Sigmoid colon (tissue), 7 donors: ENCODE results near the gene C6orf132. TPM values are rescaled to one million over a fixed set of nuclear protein-coding genes. Genes with fewer than 3 reads are reported as not detected.

ENCODE experiments used
- DNase-seq: peaks from one replicate; pipeline ENCODE4 v3.0.0-alpha.2; 2019
- H3K27ac ChIP-seq, 4 donors: fragments of 200-600 bp; sonication (generic); one replicate each; pipeline ENCODE4 v1.5.1; 2016 to 2019; ENCODE audit warnings: mild to moderate bottlenecking in 1 of 4
- H3K27me3 ChIP-seq, 3 donors: fragments of 200-600 bp; sonication (generic); one replicate each; pipeline ENCODE4 v1.5.1; 2019; ENCODE audit warnings: mild to moderate bottlenecking in 1 of 3
- H3K36me3 ChIP-seq, 4 donors: fragments of 200-600 bp; sonication (generic); one replicate each; pipeline ENCODE4 v1.5.1; 2016 to 2019
- H3K4me1 ChIP-seq, 4 donors: fragments of 200-600 bp; sonication (generic); one replicate each; pipeline ENCODE4 v1.5.1; 2017 to 2019
- H3K4me3 ChIP-seq, 4 donors: fragments of 200-600 bp; sonication (generic); one replicate each; pipeline ENCODE4 v1.5.1; 2017 to 2019; ENCODE audit warnings: mild to moderate bottlenecking in 2 of 4, moderate library complexity in 1 of 4
- H3K9me3 ChIP-seq, 4 donors: fragments of 200-600 bp in 3 of 4; sonication (generic) in 3 of 4; one replicate each; pipeline versions ENCODE4 v1.5.1 to v1.6.1; 2013 to 2019
- EP300 ChIP-seq, 4 donors: sonication (generic); formaldehyde crosslinking; IDR thresholded peaks; one replicate each; pipeline ENCODE4 v1.6.1; 2017; ENCODE audit warnings: antibody characterized with exemption in 4 of 4
- POLR2A ChIP-seq, 2 donors: fragments of 450-650 bp; IDR thresholded peaks; one replicate each; pipeline ENCODE4 v1.6.1; 2016; ENCODE audit warnings: antibody characterized with exemption in 2 of 2, mild to moderate bottlenecking in 2 of 2, moderate library complexity in 2 of 2
- POLR2AphosphoS5 ChIP-seq, 4 donors: sonication (generic); formaldehyde crosslinking; IDR thresholded peaks; one replicate each; pipeline ENCODE4 v1.6.1; 2017; ENCODE audit warnings: antibody characterized with exemption in 4 of 4
- WGBS, 2 donors: extraction: QIAGEN DNeasy Blood & Tissue Kit; methylation state at CpG; one replicate each; pipeline ENCODE4 v1.1.7; 2013; 5-methylcytosine and 5-hydroxymethylcytosine counted together
- intact Hi-C: fragments of 100-400 bp; cut with DNase I; formaldehyde crosslinking; loops from one replicate; pipeline ENCODE4 v1.15.1; 2023
- polyA plus RNA-seq, 3 donors: library from polyadenylated mRNA; stranded (reverse); fragments of 200-250 nt; gene quantifications; one replicate each; pipeline ENCODE4 v1.2.3, GENCODE V29; 2013
- total RNA-seq, 4 donors: library from RNA; depleted of rRNA; stranded (reverse); fragments of >200 nt; gene quantifications; one replicate each; pipeline ENCODE4 v1.1.0, GENCODE V29; 2016
- TF ChIP-seq, protein P1 (sequence below), 4 experiments: fragments of 450-650 bp in 3 of 4; fragments of 200-600 bp in 1 of 4; IDR thresholded peaks; one replicate each; pipeline ENCODE4 v1.5.1; 2016 to 2019; ENCODE audit warnings: antibody characterized with exemption in 4 of 4, mild to moderate bottlenecking in 3 of 4, moderate library complexity in 2 of 4
- donor health status: healthy with polysubstance abuse.
- donor health status: Bipolar disorder and iron deficiency.
- donor health status: healthy.

The C6orf132 gene
- total and polyA plus RNA-seq, 7 donors, result 0.33 to 91.3 (median 20.9) TPM; not detected in 1

DNA sequence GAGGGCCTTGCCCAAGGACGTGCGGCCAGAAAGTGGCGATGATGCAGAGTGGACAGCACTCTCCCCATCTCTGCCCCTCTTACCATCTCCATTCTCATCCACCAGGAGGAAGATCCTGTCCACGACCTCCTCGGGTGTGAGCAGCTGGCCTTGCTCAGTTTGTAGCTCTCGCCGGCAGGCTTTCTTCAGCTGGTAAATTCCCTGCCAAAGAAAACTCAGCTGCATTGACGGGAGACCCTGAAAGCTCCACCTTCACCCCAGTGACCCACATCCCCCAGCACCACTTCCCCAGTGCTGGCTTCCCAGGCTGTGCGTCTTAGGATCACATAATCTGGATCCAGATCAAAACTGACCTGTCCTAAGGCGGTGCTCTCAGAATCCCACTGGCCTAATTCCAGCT is 43.2 kb upstream of the C6orf132 start:
- H3K4me1 ChIP-seq, result no peaks in the 10 kb centered on the region
- intact Hi-C loops, result no loop called here
- DNase-seq, result no peak
- H3K27ac ChIP-seq, result no peak overlapping the region
- TF ChIP-seq EP300 (IDR thresholded peaks at IDR 0.05) (no peak), POLR2AphosphoS5 (IDR thresholded peaks at IDR 0.05) (peak in 1 of 4 donors; percentile 15)
- no peaks in the 10 kb centered on the region for H3K36me3 ChIP-seq
- H3K27me3 ChIP-seq, result no peaks in the 10 kb centered on the region
- no peak overlapping the region for H3K4me3 ChIP-seq
- H3K9me3 ChIP-seq, result no peaks in the 10 kb centered on the region
- whole genome bisulfite sequencing, 2 donors, result 79 to 81% methylated on average over 10 of the region's 10 CpGs

DNA sequence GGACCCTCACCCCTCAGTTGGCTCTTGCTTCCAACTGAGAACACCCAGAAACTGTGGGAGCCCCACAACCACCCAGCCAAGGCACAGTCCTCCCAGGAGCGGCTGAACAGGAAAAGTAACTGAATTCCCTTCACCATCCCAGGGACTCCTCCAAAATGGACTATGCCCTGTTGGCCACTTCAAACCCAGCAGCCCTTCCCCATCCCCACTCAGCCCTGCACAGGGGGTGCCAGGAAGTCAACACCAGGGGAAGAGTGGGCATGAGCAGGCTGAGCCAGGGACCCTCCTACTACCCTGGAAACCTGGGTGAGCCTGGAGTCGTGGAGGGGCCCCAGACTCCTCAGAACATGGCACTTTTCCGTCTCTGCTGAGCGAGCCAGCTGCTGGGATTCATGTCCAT is 42.1 kb upstream of the C6orf132 start:
- DNase-seq, result no peak
- intact Hi-C loops, result no loop called here
- TF ChIP-seq EP300 (IDR thresholded peaks at IDR 0.05) (no peak), POLR2AphosphoS5 (IDR thresholded peaks at IDR 0.05) (no peak), POLR2A (IDR thresholded peaks at IDR 0.05) (no peak)
- TF ChIP-seq, protein P1, sequence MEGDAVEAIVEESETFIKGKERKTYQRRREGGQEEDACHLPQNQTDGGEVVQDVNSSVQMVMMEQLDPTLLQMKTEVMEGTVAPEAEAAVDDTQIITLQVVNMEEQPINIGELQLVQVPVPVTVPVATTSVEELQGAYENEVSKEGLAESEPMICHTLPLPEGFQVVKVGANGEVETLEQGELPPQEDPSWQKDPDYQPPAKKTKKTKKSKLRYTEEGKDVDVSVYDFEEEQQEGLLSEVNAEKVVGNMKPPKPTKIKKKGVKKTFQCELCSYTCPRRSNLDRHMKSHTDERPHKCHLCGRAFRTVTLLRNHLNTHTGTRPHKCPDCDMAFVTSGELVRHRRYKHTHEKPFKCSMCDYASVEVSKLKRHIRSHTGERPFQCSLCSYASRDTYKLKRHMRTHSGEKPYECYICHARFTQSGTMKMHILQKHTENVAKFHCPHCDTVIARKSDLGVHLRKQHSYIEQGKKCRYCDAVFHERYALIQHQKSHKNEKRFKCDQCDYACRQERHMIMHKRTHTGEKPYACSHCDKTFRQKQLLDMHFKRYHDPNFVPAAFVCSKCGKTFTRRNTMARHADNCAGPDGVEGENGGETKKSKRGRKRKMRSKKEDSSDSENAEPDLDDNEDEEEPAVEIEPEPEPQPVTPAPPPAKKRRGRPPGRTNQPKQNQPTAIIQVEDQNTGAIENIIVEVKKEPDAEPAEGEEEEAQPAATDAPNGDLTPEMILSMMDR (IDR thresholded peaks at IDR 0.05), result no peak

DNA sequence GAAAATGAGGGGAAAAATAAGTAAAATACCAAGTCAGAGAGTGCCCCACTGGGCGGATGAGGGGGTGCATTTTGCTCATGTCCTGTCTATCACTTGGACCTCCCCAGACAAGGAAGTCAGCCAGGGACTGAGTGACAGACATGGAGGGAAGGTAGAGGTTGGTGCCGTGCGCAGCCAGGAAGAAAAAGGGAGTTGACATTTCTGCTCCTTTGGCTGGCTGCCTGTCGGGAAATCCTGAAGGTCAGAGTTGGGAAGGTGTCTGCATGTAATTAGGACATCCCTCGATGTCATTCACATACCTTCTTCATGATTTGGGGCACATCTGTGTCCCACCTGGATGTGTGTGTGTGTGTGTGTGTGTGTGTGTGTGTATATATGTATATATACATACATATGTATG is 39.7 kb upstream of the C6orf132 start:
- WGBS, 2 donors, result 25 to 79% methylated on average over 5 of the region's 5 CpGs
- H3K4me1 ChIP-seq, result no peaks in the 10 kb centered on the region
- no peaks in the 10 kb centered on the region for H3K9me3 ChIP-seq
- DNase-seq, result no peak
- no peak overlapping the region for H3K27ac ChIP-seq
- intact Hi-C loops, result no loop called here
- peaks cover 0 to 8% (median 0%) of the 10 kb centered on the region in 3 donors for H3K27me3 ChIP-seq
- TF ChIP-seq POLR2A (IDR thresholded peaks at IDR 0.05) (no peak), POLR2AphosphoS5 (IDR thresholded peaks at IDR 0.05) (no peak)
- no peaks in the 10 kb centered on the region for H3K36me3 ChIP-seq
- no peak overlapping the region for H3K4me3 ChIP-seq

More for the DNA sequence above, 42.1 kb upstream of the C6orf132 start:
- H3K27me3 ChIP-seq, result no peaks in the 10 kb centered on the region
- no peaks in the 10 kb centered on the region for H3K9me3 ChIP-seq
- H3K4me3 ChIP-seq, result no peak overlapping the region
- WGBS, 2 donors, result 85 to 90% methylated on average over 4 of the region's 4 CpGs
- H3K4me1 ChIP-seq, result no peaks in the 10 kb centered on the region
- no peaks in the 10 kb centered on the region for H3K36me3 ChIP-seq
- no peak overlapping the region for H3K27ac ChIP-seq

DNA sequence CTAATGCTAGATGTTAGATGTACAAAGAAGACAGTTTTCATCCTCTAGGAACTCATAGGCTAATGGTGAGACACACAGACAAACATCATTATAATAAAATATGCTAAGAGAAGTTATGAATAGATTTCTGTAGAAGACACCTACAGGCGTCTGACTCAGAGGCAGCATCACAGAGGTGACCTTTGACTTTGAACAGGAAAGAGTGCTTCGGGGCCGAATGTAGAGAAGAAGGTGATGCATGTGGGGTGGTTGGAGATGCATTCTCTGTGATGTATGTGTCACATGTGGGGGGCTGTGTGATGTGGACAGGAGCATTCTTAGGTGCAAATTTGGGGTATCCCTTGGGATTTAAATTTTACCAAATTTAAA is 37.5 kb upstream of the C6orf132 start:
- intact Hi-C loops, result no loop called here
- WGBS, 2 donors, result 52 to 64% methylated on average over 3 of the region's 3 CpGs
- Histone ChIP-seq H3K27me3 (peaks cover 0 to 8% (median 0%) of the 10 kb centered on the region in 3 donors), H3K9me3 (no peaks in the 10 kb centered on the region), H3K4me1 (no peaks in the 10 kb centered on the region), H3K36me3 (no peaks in the 10 kb centered on the region), H3K4me3 (no peak overlapping the region), H3K27ac (no peak overlapping the region)
- TF ChIP-seq POLR2AphosphoS5 (IDR thresholded peaks at IDR 0.05) (no peak), EP300 (IDR thresholded peaks at IDR 0.05) (no peak), POLR2A (IDR thresholded peaks at IDR 0.05) (no peak)
- TF ChIP-seq, protein P1 (IDR thresholded peaks at IDR 0.05), result no peak
- no peak for DNase-seq

DNA sequence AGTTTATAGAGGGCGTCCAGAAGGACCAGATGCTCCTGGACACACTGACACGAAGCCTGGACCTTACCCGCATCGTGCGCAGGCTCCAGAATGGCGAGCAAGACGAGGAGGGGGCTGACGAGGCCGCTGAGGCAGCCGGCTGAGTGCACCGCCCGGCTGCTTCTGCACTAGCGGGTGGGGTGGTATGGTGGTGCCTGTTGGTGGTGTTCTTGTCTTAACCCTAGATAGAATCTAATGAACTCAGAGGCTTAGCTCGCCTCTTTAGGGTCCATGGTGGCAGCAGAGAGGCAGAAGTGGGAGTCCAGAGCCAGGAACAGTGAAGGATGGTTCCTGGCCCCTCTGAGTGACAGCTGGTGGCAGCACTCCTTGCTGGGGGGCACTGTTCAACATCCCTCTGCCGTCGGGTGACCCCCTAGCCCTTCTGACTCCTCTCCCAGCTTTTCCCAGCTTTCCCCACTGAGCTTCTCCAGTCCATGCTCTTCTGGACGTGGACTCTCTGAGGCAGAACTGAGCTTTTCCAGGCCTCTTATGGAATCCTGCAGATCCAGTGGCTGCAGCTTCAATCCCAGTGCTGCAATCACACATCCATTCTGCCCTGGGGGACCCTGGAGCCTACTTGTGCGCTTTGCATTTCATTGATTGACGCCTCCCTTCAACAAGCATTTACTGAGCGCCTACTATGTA is 37.0 kb upstream of the C6orf132 start:
- WGBS, 2 donors, result 89 to 93% methylated on average over 20 of the region's 20 CpGs
- no peak for DNase-seq
- H3K4me3 ChIP-seq, result no peak overlapping the region
- intact Hi-C loops, result no loop called here
- no peak overlapping the region for H3K27ac ChIP-seq
- no peaks in the 10 kb centered on the region for H3K36me3 ChIP-seq
- H3K4me1 ChIP-seq, result no peaks in the 10 kb centered on the region
- H3K9me3 ChIP-seq, result no peaks in the 10 kb centered on the region
- TF ChIP-seq EP300 (IDR thresholded peaks at IDR 0.05), result no peak
- TF ChIP-seq, protein P1 (IDR thresholded peaks at IDR 0.05), result no peak
- no peak for TF ChIP-seq POLR2A (IDR thresholded peaks at IDR 0.05)
- TF ChIP-seq POLR2AphosphoS5 (IDR thresholded peaks at IDR 0.05), result no peak
- H3K27me3 ChIP-seq, result peaks cover 0 to 8% (median 0%) of the 10 kb centered on the region in 3 donors
